K562 (cell line): Measurements from ENCODE around the gene ZNF143. TPM values are rescaled to one million over a fixed set of nuclear protein-coding genes. Genes with fewer than 3 reads are reported as not detected.

ENCODE experiments used
- ARID1B ChIP-seq: fragments of 450-650 bp; IDR thresholded peaks from 2 replicates; pipeline ENCODE4 v1.6.1; 2016; ENCODE audit warnings: antibody characterized with exemption, mild to moderate bottlenecking, inconsistent platforms
- CCNT2 ChIP-seq: IDR thresholded peaks from 2 replicates; pipeline ENCODE4 v1.6.1; 2011; ENCODE audit warnings: borderline replicate concordance, low read depth, mild to moderate bottlenecking, moderate library complexity, mixed read lengths, low read length; ENCODE audit not compliant: insufficient read length; ENCODE audit errors: extremely low read depth
- MECOM ChIP-seq: fragments of 250-450 bp; sonication (Bioruptor Pico); IDR thresholded peaks from 2 replicates; pipeline ENCODE4 v1.8.0; 2022; ENCODE audit warnings: inconsistent platforms
- MGA ChIP-seq: fragments of 450-650 bp; IDR thresholded peaks from 2 replicates; pipeline ENCODE4 v1.6.1; 2016; ENCODE audit warnings: mild to moderate bottlenecking, moderate library complexity
- MNT ChIP-seq, 2 experiments: fragments of 450-650 bp; conservative IDR thresholded peaks; 2 replicates each; pipeline ENCODE4 v1.6.1; 2017; ENCODE audit warnings: mild to moderate bottlenecking in 2 of 2, moderate library complexity in 2 of 2
- POLR2A ChIP-seq: fragments of 450-650 bp; conservative IDR thresholded peaks from 2 replicates; pipeline ENCODE4 v1.6.1; 2016
- SMAD3 ChIP-seq: fragments of 450-650 bp; formaldehyde crosslinking; conservative IDR thresholded peaks from 2 replicates; pipeline ENCODE4 v1.4.0; 2020; ENCODE audit warnings: mild to moderate bottlenecking
- TSHZ1 ChIP-seq: fragments of 250-450 bp; sonication (Bioruptor Pico); IDR thresholded peaks from 2 replicates; pipeline ENCODE4 v1.4.0; 2020; ENCODE audit warnings: mild to moderate bottlenecking, moderate library complexity
- ZNF224 ChIP-seq: sonication (generic); formaldehyde crosslinking; IDR thresholded peaks from 2 replicates; pipeline ENCODE4 v1.8.0; 2022; ENCODE audit warnings: mild to moderate bottlenecking, missing genetic modification reagents
- ZNF589 ChIP-seq: fragments of 200-800 bp; sonication (Bioruptor generic); IDR thresholded peaks from 2 replicates; pipeline ENCODE4 v1.6.1; 2016; ENCODE audit warnings: low read depth, missing genetic modification characterization, missing compliant biosample characterization
- polyA plus RNA-seq, 8 experiments: library from polyadenylated mRNA; depleted of rRNA in 4 of 8; stranded (reverse) in 5 of 8; unstranded in 3 of 8; fragments of >200 nt; fragmentation: Nextera tagmentation in 2 of 8; fragmentation: Illumina TruSeq in 1 of 8; extraction: Ambion mirVana in 2 of 8; extraction: Trizol in 1 of 8; gene quantifications; 2 replicates each; pipeline versions ENCODE4 v1.2.1 to v1.2.3, GENCODE V29; 2011 to 2014; ENCODE audit warnings: inconsistent platforms in 1 of 8, missing spikeins in 1 of 8
- total RNA-seq, 7 experiments: library from RNA; depleted of rRNA in 6 of 7; stranded (reverse); fragments of >200 nt in 6 of 7; fragmentation: Illumina TruSeq in 2 of 7; extraction: Trizol in 2 of 7; gene quantifications; 2 replicates each; pipeline versions ENCODE4 v1.2.1 to v1.2.3, GENCODE V29; 2011 to 2021; ENCODE audit warnings: low replicate concordance in 1 of 7

ZNF143 gene
- total and polyA plus RNA-seq, 9 of the 15 experiments (the other 6 are each of a cell fraction or from before 2014, with no cell fraction given) = 18.4 to 58.5 (median 27.1) TPM

- peak; percentile 62; the same call in 1 of the 2 replicates for TF ChIP-seq MGA
- TF ChIP-seq ZNF224 (CRISPR knock-in tag) = no peak
- TF ChIP-seq MNT (conservative IDR thresholded peaks at IDR 0.05) = peak; percentile 87 to 95
- peak; percentile 96 for TF ChIP-seq ARID1B
- peak; percentile 43; the same call in 1 of the 2 replicates for TF ChIP-seq ZNF589
- peak; percentile 67 for TF ChIP-seq POLR2A
- TF ChIP-seq TSHZ1 (CRISPR knock-in tag) = no peak
- peak; percentile 71 for TF ChIP-seq CCNT2
- peak; percentile 4; the same call in 1 of the 2 replicates for TF ChIP-seq SMAD3 (CRISPR knock-in tag)
- TF ChIP-seq MECOM (CRISPR knock-in tag) = 0 out of 2 replicates have a peak, but pooled peaks have one; percentile 50
Observed at GRCh38 chr11:9565822-9566560, 105.2 kb downstream of the ZNF143 start (continued).
